ENCODE data around the gene CFLAR.
"Not testable (repeated sequence)": the region's sequence is repeated elsewhere in the genome, so short reads cannot be mapped to it uniquely, and the experiment has no call there.

DNA sequence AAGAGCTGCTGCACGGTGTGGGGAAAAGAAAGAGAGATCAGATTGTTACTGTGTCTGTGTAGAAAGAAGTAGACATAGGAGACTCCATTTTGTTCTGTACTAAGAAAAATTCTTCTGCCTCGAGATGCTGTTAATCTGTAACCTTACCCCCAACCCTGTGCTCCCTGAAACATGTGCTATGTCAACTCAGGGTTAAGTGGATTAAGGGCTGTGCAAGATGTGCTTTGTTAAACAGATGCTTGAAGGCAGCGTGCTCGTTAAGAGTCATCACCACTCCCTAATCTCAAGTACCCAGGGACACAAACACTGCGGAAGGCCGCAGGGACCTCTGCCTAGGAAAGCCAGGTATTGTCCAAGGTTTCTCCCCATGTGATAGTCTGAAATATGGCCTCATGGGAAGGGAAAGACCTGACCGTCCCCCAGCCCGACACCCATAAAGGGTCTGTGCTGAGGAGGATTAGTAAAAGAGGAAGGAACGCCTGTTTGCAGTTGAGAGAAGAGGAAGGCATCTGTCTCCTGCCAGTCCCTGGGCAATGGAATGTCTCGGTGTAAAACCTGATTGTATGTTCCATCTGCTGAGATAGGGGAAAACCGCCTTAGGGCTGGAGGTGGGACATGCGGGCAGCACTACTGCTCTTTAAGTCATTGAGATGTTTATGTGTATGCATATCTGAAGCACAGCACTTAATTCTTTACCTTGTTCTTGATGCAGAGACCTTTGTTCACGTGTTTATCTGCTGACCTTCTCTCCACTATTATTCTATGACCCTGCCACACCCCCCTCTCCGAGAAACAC lies 23.2 kb downstream of the CFLAR start:
- TF ChIP-seq CTCF (IDR thresholded peaks at IDR 0.05; ENCODE audit: low read depth, low read length, missing input control); JUND (IDR thresholded peaks at IDR 0.05); RAD21 (IDR thresholded peaks at IDR 0.05); ZBTB33 (IDR thresholded peaks at IDR 0.05); SP1 (IDR thresholded peaks at IDR 0.05); NR2F2 (IDR thresholded peaks at IDR 0.05); TAF1 (conservative IDR thresholded peaks at IDR 0.05); FOXA1 (IDR thresholded peaks at IDR 0.05); EGR1 (IDR thresholded peaks at IDR 0.05; ENCODE audit: low read depth in 2 of 2); YY1 (IDR thresholded peaks at IDR 0.05); GABPA (IDR thresholded peaks at IDR 0.05 in 1 of 2, conservative IDR thresholded peaks at IDR 0.05 in 1 of 2); RXRA (IDR thresholded peaks at IDR 0.05): not testable (repeated sequence)
- TF ChIP-seq, protein P1, sequence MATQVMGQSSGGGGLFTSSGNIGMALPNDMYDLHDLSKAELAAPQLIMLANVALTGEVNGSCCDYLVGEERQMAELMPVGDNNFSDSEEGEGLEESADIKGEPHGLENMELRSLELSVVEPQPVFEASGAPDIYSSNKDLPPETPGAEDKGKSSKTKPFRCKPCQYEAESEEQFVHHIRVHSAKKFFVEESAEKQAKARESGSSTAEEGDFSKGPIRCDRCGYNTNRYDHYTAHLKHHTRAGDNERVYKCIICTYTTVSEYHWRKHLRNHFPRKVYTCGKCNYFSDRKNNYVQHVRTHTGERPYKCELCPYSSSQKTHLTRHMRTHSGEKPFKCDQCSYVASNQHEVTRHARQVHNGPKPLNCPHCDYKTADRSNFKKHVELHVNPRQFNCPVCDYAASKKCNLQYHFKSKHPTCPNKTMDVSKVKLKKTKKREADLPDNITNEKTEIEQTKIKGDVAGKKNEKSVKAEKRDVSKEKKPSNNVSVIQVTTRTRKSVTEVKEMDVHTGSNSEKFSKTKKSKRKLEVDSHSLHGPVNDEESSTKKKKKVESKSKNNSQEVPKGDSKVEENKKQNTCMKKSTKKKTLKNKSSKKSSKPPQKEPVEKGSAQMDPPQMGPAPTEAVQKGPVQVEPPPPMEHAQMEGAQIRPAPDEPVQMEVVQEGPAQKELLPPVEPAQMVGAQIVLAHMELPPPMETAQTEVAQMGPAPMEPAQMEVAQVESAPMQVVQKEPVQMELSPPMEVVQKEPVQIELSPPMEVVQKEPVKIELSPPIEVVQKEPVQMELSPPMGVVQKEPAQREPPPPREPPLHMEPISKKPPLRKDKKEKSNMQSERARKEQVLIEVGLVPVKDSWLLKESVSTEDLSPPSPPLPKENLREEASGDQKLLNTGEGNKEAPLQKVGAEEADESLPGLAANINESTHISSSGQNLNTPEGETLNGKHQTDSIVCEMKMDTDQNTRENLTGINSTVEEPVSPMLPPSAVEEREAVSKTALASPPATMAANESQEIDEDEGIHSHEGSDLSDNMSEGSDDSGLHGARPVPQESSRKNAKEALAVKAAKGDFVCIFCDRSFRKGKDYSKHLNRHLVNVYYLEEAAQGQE (IDR thresholded peaks at IDR 0.05) = not testable (repeated sequence)
